GM18511 (cell line): ENCODE measurements around the gene LCMT1.
"Not testable (repeated sequence)": the region's sequence is repeated elsewhere in the genome, so short reads cannot be mapped to it uniquely, and the experiment has no call there.

Source experiments
- ATAC-seq: cut with Tn5 transposase; IDR thresholded peaks from one replicate; pipeline ENCODE4 v1.9.1; 2021; ENCODE audit warnings: mild to moderate bottlenecking, moderate library complexity; ENCODE audit not compliant: unreplicated experiment

Gene LCMT1

DNA sequence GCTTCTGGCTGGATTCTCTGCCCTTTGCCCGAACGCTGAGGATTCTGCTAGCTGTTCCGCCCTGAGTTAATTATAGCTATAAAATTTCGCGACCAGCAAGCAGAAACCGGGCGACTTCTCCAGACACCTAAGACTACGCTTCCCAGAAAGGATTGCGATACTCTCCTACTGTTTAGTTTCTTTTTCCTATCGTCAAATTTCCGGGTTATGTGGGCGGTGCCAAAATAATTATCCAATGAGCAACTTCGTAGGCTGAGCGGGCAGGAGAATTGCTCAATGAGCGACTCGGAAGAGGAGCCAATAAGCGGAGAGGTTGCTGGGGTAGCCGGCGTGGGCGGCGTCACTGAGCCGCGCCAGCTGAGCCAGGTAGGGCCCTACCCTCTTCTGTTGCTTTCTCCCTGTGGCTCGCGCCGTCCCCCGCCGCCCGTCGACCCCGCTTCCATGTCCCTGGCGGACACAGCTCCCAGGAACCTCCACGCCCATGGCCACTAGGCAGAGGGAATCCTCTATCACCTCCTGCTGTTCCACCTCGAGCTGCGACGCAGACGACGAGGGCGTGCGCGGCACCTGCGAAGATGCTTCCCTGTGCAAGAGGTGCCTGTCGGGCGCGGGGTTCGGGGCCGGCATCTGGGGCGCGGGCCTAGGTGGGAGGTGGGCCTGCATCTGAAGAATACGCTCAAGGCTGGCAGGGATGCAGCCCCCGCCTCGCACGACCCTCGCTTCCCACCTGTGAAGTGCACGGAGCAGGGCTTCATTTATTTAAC, at the start of gene LCMT1:
Gene LCMT1 (plus strand): TSS at position 340 of the 764 bp plus-strand sequence. CDS start 142 bp downstream, at position 482.
- peak; percentile 95 for ATAC-seq

DNA sequence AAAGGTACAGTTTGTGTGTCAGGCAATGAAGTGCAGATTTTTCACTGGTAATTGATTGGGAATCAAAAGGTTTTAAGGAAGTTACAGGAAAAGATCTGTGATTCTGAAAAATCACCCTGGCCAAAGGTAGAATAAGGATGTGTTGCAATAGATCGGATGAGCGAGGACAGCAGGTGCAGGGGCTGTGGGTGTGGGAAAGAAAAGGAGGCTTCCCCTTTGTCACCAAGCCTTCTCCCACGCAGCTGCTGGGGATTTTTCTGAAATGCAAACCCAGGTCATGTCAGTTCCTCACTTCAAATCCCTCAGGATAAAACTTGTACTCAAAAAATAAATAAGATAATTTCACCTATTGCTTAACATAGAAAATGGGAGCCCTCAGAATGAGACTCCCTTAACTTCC, 48.4 kb upstream of the LCMT1 start:
- no peak for ATAC-seq

DNA sequence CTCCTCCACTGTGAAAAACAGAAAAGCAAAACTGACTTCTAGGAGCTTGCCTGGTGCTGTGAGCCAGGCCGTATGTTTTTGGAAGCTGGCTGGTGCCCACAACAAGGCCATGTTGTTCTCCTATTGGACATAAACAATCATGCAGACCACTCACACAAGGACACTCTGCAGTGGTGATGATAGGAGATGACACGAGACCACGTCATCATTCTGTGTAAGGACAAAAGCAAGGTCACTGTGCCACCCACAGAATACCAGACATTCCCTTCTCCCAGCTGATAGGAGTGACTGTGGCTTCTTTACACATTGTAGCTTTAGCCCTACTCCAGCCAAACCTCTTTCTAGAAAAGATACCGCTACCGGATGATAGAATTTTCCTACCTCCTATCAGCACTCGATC, 47.7 kb upstream of the LCMT1 start:
- no peak for ATAC-seq

DNA sequence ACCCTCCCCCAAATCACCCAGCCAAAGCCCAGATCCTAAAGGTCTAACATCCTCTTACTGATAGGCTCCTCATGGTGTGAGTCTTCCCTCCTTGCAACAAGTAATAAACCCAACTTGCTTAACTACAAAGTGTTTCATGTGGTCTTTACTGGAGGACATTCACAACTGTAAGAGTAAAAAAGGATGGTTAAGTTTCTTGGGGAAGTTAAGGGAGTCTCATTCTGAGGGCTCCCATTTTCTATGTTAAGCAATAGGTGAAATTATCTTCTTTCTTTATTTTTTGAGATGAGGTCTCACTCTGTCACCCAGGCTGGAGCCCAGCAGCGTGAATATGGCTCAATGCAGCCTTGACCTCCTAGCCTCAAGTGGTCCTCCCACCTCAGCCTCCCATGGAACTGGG, 47.3 kb upstream of the LCMT1 start:
- not testable (repeated sequence) for ATAC-seq

DNA sequence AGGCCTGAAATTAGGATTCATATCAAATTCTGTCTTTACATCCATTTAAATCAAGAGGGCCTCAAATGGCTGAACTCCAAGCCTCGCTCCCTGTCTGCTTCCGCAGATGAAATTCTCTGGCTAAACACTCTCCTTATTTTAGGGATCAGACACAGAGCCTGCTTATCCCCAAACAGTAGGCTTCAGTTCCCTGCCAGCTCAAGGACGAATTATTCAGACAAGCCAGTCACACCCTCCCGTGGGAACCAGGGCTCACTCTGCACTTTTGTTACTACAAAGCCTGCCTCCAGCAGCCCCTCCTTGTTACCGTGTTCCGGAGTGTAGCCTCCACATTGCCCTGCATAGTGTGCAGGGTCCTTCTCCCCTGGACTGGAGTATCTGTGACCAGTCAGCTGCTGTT, 46.6 kb upstream of the LCMT1 start:
- no peak for ATAC-seq

DNA sequence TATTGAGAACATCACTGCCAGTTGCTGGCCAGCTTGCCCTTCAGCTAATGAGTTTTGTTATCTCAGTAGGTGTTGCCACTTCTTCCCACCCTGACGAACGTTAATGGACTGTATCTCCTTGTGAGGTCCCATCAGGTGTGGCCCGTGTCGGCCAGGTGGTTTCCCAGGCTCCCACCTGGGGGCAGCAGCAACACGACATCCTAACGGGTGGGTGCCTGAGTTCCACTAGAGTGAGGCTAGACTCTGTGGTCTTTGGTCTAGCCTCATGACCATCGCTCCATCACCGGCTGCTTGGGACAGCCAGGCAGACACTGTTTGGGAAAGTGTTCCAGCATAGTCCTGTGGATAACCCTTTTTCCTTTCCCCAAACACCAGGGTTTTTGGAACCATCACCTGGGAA, 45.6 kb upstream of the LCMT1 start:
- peak; percentile 32 for ATAC-seq

DNA sequence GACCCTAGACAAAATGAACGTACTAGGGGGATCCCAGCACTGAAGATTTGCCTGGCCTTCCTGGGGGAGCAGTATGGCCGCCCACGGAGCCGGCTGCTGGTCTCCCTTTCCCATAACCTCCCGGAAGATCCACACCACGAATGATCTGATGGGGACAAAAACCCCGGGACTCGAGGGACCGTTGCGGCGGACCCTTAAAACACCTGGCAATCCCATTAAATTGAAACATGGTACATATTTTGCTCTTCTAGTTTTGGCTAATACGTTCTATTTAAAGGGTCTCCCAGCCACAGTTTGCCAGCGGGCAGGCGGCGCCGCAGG, 45.2 kb upstream of the LCMT1 start:
- ATAC-seq, result peak; percentile 36

DNA sequence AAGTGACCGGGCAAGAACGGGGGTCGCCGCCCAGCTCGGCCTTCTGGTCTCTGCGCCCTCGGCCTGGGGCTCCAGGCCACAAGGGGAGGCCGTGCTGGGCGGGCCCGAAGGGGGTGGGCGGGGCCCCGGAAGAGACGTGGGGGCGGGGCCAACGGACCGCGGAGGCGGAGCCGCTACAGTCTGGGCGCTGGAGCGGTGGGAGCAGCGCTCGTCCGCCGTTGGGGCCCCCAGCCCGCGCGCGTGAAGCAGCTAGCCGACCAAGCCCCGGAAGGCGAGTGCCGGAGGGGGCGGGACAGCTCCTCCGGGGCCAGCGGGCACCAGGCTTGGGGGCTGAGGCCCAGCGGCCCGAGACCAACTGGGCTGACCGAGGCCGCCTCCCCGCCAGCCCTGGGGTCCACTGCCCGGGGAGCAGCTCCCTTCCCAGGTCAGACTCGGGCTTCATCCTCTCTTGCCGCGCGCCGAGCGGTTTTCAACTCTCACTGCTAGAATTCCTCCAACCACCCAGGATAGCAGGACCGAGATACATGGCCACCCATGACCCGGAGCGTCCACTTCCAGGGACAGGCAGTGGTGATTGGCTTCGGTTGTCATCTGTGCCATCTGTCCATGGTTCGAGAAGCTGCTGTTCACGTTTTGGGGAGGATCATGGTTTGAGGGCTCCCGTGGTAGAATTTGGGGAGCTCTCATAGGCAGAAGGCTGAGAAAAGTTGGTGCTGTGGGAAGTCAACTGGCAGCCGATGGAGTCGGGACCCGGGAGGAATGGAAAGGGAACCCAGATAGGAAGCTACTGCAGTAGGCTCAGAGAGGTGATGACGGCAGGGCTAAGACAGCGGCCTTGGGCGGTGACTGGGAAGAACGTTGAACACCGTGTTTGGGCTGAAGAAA, 44.6 kb upstream of the LCMT1 start:
- ATAC-seq, result peak; percentile 97

DNA sequence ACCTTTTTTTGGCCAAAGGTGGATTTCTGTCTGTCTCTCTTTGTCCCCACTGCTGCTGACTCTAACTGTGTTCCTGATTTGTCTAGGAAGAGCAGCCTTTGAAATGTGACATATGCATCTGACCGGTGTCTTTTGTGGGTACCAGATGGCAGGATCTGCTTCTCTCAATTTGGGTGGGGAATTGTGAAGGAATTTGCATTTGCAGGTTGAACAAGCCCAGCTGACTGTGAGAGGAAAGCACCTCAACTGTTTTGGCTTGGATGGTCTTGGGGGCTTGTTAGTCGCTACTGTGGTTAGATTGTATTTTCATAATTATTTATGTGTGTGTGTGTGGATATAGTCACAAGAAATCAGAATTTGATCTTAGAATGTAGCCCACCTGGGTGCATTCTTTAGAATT, 37.7 kb upstream of the LCMT1 start:
- ATAC-seq, result no peak

DNA sequence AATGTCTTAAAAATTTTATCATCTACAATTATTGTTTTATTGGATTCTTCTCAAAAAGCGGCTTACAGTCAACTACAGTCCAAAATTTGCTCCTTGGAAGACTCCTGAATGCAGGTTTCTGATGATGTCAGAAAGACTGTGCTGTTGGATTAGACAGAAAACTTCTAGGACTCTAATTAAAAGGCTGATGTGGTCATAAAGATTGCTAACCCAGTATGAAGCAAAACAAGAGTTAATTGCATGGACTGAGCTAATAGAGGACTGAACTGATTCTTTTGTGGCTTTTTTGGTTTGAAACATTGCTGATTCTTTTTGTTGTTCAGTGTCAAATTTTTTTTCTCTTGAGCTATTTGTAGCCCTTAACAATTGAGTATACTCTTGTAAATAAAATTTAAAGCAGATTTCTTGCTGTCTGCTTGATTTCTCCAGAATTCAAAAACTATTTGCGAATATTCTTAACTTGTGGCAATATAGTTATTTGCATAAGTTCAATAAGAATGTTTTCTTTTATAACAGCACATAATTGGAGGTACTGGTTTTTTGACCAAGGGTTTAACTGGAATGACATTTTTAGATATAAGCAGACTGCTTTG, 33.1 kb upstream of the LCMT1 start:
- no peak for ATAC-seq

DNA sequence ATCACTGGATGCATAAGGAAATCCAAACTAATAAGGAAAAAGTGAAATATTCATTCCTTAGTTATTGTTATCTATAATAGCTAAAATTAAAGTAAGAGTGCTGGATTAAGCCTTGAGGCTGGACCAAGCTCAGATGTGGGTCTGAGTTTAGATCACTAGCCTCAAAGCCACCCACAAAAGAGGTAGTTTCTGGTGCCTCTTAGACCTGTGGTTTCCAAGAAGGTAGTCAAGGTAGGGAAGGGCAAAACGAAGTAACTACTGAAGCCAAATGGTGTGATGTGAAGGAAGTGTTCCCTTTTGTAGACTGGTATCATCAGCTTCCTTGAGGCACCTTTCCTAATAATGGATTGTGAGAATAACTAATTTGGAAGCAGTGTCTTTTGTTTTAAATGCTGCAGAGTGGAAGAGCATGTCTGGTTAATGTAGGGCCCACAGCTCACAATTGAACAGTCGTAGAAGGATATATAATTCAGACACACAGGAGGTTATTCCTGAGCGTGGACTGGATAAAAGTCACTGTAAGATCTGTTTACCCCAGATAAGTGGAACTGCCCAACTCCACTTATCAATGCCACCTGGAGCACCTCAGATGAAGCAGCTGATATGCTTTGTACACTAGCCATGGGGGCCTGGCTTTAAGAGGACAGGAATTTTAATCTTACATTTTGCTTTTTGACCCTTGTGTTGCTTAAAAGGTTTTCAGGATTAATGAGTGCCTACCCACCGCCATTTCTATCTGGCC, 31.7 kb upstream of the LCMT1 start:
- no peak for ATAC-seq

DNA sequence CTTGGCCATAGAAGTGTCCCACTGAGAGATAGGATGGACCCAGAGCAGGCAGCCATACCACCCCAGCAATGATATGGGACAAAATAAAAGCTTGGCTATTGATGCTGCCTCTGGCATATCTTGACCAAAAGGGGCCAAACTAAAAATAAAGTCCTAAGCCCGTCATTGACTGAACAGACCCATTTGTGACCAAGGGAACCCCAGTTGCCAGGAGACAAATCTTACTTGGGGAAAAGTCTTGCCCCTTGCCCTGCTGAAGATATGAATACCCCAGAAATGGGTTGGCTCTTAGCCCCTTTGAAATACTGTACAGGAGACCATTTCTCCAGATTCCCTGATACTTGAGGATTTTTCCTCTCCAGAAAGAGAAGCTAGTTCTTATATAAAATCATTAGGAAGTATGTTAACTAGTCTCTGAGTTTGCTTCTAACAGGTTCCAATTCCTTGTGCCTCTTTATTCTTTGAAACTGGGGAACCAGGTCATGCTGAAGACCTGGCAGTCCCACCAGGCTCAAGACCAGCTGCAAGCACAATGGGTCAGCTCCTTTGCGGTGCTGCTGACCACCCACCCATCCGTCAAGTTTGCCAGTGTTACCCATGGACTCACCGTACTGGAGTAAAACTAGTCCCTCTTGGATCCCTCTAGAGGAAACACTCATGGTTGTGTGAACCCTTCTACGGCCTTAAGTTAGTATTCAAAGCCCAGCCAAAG, 31.0 kb upstream of the LCMT1 start:
- no peak for ATAC-seq

DNA sequence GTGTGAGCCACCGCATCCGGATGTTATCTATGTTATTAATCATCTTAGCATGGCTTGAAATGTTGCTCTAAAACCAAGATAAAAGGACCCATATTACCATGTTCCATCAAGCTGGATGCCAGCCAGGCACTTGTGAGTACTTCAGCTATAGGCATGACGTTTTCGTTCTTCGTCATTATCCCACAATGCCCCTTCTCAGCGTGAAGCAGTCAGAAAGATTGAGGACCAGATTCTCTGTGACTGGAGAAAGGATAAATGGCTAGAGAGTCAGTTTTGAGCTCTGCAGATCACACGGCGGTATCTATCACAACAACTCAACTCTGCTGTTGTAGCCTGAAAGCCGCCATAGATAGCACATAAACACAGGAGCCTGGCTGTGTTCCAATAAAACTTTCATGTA, 29.8 kb upstream of the LCMT1 start:
- no peak for ATAC-seq

DNA sequence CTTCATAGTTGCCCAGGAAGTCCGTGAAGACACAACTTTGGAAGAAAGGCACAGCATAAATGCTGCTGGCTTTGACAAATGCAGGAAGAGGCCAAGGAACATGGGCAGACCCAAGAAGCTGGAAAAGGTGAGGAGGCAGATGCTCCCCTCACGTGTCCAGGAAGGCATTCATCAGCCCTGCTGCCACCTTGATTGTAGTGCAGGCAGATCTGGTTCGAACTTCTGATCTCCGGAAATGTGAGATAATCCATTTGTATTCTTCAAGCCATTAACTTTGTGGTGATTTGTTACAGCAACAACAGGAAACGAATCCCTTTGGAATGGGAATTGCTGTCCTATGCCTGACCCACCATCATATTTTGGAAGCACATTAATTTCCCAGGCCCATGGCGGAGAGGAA, 28.5 kb upstream of the LCMT1 start:
- no peak for ATAC-seq

DNA sequence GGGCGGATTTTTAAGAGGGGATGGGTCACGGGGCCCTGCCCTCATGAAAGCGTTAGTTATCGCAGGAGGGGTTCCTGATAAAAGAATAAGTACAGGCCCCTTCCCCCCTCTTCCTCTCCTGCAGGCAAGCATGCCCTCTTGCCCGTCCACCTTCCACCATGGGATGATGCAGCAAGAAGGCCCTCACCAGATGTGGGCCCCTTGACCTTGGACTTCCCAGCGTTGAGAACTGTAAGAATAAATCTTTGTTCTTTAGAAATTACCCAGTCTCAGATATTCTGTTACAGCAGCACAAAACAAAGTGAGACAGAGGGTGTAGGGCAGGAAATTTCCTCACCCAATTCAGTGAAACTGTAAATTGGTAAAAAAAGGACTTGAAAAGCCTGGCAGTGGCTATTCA, 27.8 kb upstream of the LCMT1 start:
- ATAC-seq, result no peak

DNA sequence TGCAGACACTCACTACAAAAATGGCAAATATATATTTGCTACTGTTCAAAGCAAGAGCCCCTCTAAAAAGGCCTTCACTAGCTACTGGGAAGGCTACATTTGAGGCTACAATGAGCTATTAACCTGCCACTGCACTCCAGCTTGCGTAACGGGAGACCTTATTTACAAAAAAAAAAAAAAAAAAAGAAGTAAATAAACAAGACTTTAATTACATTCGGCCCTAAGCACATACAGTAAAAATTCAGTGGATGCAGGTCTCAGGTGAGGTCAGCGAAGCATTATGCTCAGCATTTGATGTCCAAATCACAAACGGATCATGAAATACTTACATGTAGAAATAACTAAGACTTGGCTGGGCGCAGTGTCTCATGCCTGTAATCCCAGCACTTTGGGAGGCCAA, 26.7 kb upstream of the LCMT1 start:
- ATAC-seq, result no peak

DNA sequence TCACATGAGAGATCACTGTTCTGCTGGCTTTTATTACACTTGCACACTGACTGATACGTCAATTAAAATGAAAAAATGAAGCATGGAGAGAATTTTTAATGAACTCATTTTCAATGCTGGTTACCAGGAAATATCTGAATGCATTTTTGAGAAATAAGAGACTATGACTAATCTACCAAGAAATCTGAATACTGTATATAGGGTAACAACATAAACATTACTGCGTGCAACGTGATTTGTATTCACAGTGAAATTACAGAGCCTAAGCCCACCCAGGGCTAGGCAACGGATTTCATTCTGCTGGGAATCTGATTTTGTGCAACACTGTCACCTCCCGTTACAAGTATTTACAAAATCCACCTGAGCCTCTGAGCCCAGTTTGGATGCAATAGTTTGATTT, 23.8 kb upstream of the LCMT1 start:
- ATAC-seq, result no peak

DNA sequence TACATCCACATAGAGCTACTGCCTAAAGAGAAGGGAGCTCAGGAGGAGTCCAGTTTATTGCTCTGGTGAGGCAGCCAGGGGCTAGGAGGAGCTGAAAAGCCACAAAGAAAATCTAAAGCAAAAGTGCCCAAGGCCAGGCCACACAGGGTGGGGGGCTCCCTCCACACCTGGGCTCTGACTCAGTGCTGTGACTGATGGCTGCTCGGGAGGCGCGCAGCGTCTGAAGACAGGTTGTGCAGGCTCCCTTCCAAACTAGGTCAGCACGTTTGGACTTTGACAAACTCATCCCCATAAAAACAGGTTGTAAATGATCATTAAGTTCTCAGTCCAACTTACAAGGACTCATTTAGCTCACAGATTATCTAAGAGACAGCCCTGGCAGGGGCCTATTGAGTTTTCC, 22.2 kb upstream of the LCMT1 start:
- no peak for ATAC-seq

DNA sequence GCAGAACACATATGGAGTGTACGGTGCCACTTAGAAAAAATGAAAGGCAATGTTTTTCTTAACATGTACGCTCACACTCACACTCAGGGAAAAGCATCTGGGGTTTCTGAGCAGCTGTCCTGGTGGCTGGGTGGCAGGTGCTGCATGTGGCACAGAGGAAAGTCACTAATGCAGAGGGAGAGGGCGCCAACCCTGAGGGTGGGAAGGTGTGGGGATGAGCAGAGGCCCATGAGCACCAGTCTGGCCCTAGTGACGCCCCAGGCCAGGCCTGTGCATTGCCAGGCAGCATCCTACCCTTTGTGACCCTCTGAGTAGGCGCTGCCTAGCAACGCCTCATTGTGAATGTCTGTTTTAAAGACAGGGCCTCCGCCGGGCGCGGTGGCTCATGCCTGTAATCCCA, 19.1 kb upstream of the LCMT1 start:
- ATAC-seq, result no peak

DNA sequence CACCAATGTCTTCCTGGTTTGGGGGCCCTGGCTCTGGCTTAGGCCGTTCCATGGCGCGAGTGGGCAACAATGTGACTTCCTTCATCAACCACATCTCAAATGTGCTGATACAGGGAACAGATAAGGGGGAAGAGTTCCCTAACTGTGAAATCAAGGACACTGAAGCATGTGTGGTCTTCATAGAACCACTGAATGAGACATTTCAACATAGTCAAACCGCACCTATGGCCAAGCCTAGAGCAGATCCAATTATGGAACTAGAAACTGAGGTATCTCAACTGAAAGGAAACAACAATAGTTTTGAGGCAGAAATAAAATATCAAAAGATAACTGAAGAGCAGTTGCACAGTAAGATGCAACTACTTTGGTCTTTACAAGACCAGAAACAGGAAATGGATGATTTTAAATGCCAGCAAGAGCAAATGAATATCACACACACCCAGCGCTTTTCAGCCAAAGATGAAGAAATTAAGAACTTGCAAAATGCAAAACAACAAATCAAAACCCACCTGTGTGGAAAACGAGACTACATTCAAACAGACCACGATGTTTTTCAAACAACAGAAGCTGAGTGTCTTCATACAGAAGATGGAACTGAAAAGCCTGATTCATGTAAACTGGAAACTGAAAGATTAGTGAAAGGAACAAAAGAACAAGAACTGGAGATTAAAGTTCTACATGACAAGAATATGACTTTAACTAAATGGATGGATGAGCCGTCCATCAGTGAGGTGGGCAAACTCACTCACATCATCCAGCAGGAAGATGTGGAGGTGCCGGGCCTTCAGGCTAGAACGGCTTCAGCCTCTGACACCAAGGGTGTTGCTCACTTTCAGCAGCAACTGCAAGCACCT, 18.1 kb upstream of the LCMT1 start:
- peak; percentile 78 for ATAC-seq
